Hypothalamus (tissue), 51 donors: Measurements from ENCODE around the gene TNFAIP6.

Source experiments
- DNase-seq, 51 donors: peaks; one replicate each; lab custom pipeline; 2025; lab: John Stamatoyannopoulos, UW

Gene TNFAIP6

GRCh38 chr2:151358166-151358970, 976 bp downstream of the TNFAIP6 start:
- DNase-seq = no peak

- no peak for DNase-seq
These were observed 2.5 kb downstream of the TNFAIP6 start for GRCh38 chr2:151359768-151360461.

- DNase-seq = no peak
These were observed 4.4 kb downstream of the TNFAIP6 start for GRCh38 chr2:151361674-151362370.

- DNase-seq = peak in 28 of 51 donors; percentile 1 to 54 (median 18)
These were observed 6.3 kb downstream of the TNFAIP6 start for GRCh38 chr2:151363709-151364108.

GRCh38 chr2:151367571-151367970, 10.2 kb downstream of the TNFAIP6 start:
- DNase-seq = no peak

GRCh38 chr2:151374436-151374835, 17.0 kb downstream of the TNFAIP6 start:
- DNase-seq = no peak

GRCh38 chr2:151379169-151379568, 21.8 kb downstream of the TNFAIP6 start:
- DNase-seq = no peak

- DNase-seq = no peak
These were observed 23.3 kb downstream of the TNFAIP6 start for GRCh38 chr2:151380580-151381235.

GRCh38 chr2:151381266-151381665, 23.9 kb downstream of the TNFAIP6 start:
- DNase-seq = no peak

- DNase-seq = no peak
These were observed 30.6 kb downstream of the TNFAIP6 start for GRCh38 chr2:151388011-151388410.

GRCh38 chr2:151391436-151391835, 34.0 kb downstream of the TNFAIP6 start:
- no peak for DNase-seq

GRCh38 chr2:151394509-151394908, 37.1 kb downstream of the TNFAIP6 start:
- no peak for DNase-seq

- no peak for DNase-seq
These were observed 38.4 kb downstream of the TNFAIP6 start for GRCh38 chr2:151395509-151396374.

- DNase-seq = no peak
These were observed 42.6 kb downstream of the TNFAIP6 start for GRCh38 chr2:151399981-151400380.

GRCh38 chr2:151401149-151401548, 43.8 kb downstream of the TNFAIP6 start:
- no peak for DNase-seq

- DNase-seq = no peak
These were observed 46.5 kb downstream of the TNFAIP6 start for GRCh38 chr2:151403914-151404313.

GRCh38 chr2:151405376-151405775, 48.0 kb downstream of the TNFAIP6 start:
- no peak for DNase-seq

GRCh38 chr2:151407281-151407680, 49.9 kb downstream of the TNFAIP6 start:
- no peak for DNase-seq

- DNase-seq = no peak
These were observed 51.6 kb downstream of the TNFAIP6 start for GRCh38 chr2:151408788-151409600.
